Umbilical cord (tissue), 2 donors: ENCODE data around the gene NQO1. TPM values are rescaled to one million over a fixed set of nuclear protein-coding genes. Genes with fewer than 3 reads are reported as not detected.

Source experiments
- DNase-seq: peaks from one replicate; pipeline ENCODE4 v3.0.0-alpha.2; 2015; ENCODE audit warnings: low spot score
- total RNA-seq: library from RNA; depleted of rRNA; stranded (reverse); fragments of >200 nt; gene quantifications from one replicate; pipeline ENCODE4 v1.2.3, GENCODE V29; 2014; ENCODE audit warnings: low replicate concordance; ENCODE audit not compliant: insufficient read depth

The NQO1 gene
- total RNA-seq, 1 donor from 2014 or later: 15.2 TPM

DNA sequence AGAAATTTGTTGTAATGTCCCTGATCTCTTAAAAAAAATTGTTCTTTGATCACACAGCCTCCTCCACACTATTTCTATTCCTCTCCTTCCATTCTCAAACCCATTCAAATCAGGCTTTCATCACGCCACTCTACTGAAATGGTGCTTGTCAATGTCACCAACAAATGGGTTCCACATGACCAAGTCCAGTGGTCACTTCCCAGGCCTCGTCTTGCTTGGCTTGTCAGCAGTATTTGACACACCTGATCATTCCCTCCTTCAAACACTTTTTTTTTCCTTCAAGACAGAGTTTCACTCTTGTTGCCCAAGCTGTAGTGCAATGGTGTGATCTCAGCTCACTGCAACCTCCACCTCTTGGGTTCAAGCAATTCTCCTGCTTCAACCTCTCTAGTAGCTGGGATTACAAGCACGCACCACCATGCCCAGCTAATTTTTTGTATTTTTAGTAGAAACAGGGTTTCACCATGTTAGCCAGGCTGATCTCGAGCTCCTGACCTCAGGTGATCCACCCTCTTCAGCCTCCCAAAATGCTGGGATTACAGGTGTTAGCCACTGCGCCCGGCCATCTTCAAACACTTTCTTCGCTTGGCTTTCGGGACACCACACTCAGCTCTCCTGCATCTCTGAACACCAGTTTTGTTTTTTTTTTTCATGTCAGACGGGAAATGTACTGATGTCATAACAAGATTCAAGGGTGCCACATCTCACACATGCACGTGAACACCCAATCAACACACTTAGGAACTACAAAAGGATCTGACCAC is 18.3 kb downstream of the NQO1 start:
- no peak for DNase-seq

DNA sequence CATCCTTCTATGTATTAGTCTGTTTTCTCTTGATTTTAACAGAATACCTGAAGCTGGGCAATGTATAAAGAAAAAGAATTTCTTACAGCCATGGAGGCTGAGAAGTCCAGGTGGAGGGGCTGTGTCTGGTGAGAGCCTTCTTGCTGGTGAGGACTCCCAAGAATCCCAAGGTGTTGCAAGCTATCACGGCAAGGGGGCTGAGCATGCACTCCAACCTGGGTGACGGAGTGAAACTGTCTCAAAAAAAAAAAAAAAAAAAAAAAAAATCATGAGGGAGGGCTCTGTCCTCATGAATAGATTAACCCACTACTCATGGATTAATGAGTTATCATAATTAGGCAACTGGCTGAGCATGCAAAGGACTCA is 19.4 kb downstream of the NQO1 start:
- no peak for DNase-seq

DNA sequence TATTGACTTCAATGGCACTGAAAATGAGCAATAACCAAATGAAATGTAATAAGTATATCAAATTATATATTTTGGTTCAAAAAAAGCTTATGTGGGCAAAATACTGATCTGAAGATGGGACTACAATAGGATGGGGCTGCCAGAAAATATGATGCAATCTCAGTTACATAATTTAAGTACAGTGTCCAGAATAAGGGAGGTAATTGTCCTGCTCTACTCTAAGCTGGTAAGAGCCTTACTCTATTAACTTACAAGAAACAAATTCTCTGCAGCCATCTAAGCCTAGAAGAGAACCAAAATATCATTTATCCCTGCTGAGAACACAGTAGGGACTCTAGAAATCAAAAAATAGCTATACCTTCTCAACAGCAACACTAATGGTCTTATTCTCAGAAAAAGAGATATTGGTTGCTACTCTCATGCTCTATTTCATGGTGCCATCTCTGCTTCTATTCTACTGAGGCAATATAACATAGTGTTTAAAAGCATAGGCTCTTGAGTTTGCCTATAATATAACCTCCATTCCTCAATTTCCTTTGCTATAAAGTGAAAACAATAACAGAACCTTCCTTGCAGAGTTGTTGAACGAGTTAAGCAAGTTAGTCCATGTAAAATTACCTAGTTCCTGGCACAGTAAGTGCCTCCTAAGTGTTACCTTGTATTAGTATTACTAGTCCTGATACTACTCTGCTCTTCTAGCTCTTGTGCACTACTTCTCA is 19.9 kb downstream of the NQO1 start:
- peak; percentile 13 for DNase-seq

DNA sequence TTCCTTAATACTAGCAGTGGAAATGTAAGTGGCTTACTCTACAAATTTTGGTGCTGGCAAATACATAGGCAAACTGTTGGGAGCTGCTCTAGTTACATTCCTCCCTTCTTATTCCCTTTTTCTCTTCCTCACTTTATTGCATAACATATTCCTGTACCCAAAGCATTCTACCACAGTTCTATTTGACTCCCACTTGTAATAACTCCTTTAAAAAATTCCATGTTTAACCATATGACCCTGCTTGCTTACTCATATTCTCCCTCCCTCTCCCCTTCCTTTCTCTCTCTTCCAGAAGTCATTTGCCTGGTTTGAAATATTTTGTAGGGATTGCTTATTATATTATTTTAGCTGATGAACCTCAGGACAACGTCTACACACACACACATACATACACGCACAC is 22.7 kb downstream of the NQO1 start:
- no peak for DNase-seq

DNA sequence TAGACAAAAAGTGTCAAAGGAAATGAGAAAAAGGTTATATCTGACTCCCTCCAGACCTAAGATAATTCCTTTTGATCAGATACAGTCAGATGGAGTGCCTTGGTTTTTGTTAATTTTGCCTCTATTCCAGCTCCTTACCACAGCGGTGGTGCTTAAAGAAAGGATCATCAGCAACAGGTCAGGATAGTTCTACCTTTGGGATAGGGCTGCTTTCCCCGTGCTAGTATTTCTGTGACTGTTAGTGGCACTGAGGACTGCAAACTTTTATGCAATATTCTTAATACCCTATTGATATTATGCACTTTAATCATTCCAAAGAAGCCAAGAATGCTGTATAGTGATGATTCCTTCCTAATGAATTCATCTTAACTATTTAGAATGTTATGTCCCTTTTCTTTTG is 24.5 kb downstream of the NQO1 start:
- DNase-seq: no peak

DNA sequence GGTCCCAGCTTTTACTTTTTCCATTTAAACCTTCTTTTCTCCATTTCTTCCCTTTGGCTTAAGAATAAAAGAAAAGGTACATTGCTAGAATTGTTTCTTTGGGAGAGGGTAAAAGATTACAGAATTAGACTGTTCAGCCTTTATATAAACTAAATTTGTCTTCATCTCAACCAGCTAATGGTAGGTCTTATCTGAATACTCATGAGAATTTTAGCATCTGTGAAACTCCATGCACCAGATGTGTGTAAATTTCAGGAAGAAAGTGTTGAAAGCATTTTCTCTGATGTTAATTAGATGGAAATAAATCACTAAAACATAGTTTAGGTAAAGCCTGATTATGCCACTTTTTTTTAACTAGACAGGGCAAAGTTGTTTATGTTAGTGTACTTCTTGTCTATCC is 24.9 kb downstream of the NQO1 start:
- DNase-seq: no peak

DNA sequence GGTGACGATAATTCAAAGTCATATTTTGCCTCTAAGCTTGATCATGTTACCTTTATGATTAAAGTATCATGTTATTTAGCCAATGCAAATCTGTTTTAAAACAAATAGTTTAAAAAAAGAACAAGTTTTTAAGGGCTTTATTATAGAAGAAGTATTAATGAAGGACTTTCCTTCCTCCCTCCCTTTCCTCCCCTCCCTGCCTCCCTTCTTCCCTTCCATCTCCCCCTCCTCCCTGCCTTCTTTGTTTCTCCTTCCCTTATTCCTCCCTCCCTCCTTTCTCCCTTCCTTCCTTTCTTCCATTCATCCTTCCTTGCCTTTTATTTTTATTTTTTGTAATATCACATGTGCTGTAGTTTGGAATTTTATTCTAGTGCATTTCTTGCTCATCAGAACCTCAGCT is 26.4 kb downstream of the NQO1 start:
- DNase-seq: no peak

DNA sequence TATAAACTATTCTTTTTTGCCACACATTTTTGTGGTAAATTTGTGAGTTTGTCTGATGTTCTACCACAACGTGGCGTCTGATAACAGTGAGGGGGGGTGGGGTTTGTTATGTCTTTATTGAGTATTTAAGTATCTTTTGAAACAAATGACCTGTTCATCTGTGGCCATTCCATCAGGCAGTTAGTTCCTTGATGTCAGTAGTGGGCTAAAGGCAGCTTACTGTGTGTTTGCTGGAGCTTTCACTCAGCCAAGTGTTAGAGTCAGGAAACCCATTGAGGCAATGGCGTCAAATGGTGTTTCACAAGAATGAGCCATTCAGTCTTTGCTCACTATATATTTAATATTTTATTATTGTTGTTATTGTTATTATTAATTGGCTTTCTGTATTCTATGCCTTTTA is 28.0 kb downstream of the NQO1 start:
- DNase-seq: no peak

DNA sequence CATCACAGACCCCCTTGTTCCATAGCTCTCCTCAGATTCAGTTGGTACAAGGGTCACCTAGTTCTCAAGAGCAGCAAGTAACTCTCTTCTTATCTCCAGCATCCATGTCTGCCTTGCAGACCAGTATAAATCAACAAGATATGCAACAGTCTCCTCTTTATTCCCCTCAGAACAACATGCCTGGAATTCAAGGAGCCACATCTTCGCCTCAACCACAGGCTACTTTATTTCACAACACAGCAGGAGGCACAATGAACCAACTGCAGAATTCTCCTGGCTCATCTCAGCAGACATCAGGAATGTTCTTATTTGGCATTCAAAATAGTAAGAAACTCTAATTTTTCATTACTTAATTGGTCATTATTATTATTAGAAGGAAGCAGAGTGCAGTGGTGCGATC is 32.4 kb downstream of the NQO1 start:
- DNase-seq: no peak

DNA sequence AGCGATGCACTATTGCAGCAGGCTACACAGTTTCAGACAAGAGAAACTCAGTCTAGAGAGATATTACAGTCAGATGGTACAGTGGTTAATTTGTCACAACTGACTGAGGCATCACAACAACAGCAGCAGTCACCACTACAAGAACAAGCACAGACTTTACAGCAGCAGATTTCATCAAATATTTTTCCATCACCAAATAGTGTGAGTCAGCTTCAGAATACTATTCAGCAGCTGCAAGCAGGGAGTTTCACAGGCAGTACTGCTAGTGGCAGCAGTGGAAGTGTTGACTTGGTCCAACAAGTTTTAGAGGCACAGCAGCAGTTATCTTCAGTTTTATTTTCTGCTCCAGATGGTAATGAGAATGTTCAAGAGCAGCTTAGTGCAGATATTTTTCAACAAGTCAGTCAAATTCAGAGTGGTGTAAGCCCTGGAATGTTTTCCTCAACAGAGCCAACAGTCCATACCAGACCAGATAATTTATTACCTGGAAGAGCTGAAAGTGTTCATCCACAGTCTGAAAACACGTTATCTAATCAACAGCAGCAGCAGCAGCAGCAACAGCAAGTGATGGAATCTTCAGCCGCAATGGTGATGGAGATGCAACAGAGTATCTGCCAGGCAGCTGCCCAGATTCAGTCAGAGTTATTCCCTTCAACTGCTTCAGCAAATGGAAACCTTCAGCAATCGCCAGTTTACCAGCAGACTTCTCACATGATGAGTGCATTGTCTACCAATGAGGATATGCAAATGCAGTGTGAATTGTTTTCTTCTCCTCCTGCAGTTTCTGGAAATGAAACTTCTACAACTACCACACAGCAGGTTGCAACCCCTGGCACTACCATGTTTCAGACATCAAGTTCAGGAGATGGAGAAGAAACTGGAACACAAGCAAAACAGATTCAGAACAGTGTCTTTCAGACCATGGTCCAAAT is 34.1 kb downstream of the NQO1 start:
- DNase-seq: peak; percentile 45

DNA sequence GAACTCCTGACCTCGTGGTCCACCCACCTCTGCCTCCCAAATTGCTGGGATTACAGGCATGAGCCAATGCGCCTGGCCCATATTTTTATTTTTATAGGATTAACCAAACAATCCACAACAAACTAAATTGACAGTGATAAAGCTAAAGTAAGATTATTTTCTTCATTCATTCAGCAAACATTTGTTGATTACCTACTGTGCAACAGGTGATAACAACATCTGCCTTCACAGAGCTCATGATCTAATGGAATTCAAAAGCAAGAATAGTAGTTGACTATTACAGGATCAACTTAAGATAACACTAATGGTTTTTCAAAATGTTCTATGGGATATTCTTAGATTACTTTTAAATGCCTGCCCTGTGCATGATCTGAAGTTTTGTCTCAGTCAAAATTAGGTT is 37.8 kb downstream of the NQO1 start:
- DNase-seq: no peak

DNA sequence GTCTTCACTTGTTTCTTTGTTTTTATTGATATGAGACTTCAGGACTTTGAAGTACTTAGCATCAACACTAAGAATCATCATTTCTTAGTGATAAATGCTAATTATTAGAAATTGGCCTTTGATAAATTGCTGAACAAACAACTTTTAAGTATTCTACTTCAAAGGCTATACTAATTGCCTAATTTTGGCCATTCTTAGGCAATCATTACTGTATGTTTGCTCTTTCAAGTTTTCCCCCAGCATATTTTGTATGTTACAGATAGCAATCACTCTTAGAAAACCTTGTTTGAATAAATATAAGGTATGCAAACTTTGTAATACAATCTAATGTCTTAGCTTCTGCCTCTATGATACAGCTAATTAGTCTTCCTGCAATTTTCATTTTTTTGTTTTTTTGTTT is 46.0 kb downstream of the NQO1 start:
- no peak for DNase-seq

DNA sequence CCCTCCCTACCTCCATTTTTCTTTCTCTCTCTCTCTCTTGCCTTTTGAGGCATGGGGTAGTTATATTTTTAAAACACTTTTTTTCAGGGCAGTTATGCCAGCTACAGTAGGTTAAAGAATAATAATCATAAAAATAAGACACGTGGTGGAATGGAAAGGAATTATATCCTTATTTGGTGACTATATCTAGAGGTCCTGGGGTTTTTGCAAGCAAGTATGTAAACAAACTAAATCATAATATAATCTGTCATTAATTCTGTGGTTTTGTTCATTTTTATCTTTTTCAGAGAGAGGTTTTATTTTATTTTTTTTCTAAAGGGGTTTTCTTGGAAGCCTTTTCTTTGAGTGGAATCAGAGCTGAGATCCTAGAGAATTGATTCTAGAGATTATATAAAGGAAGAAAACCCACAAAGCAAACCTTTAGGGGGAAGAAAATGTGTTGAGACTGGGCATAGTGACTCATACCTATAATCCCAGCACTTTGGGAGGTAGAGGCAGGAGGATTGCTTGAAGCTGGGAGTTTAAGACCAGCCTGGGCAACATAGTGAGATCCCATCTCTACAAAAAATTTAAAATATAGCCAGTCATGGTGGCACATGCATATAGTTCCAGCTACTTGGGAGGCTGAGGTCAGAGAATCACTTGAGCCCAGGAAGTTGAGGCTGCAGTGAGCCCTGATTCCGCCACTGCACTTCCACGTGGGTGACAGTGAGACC is 53.2 kb downstream of the NQO1 start:
- DNase-seq: no peak

DNA sequence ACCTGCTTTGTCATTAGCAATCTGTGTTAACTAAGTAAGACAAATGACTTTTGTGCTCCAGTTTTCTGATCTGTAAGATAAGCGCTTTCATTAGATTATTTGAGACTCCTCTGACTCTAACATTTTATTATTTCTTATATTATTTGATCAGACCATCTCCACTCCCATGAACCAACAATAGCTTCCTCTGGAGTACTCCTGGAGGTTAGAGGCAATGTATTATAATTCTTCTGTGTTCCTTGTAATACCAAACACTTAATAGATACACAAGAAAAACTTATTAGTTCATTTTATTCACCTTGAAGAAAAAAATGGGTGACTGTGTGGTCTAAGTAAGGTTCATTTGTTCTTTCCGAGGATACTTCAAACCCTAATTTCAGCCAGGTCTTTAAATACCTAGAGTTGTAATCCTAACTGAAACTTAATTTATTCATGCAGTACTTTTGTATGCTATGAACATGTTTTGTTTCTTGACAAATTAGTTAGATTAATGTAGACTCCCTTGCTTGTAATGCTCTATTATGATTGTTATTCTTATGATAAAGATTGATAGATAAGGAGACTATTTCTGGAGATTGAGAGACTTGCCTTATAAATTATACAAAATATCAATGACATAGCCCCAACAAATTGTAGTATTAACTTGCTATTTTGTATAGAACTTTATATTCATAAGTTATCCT is 53.9 kb downstream of the NQO1 start:
- no peak for DNase-seq

DNA sequence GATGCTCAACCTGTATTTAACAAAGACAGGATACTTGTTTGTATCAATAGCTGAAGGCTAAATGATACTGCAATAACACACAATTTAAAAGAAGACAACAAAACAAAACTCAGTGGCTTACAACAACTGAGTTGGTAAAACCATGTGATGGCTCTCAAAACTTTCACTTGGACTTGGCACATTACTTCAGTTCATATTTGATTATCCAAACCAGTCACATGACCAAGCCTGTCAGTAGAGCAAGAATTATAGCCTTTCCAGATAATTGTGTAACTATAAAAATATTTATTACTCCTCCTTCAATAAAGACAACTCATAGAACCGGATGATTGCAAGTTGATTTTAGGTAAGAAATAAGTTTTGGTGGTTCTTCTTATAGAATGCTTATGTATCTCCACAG is 56.8 kb downstream of the NQO1 start:
- no peak for DNase-seq

DNA sequence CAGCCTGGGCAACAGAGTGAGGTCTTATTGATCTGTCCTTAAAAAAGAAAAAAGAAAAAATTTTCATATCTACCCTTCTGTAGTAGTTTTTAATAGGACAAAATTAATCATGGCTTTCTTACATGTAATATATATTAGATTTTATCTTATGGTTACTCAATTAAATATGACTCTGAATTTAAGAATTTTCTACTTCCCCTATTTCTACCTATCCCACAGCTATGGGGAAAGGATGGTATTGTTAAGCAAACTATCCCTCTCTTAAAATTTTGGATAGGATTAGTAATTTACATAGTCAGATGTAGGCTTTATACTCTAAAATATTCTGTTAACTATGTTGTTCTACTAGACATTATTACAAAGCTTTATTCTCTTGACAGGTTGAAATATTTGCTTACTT is 62.5 kb downstream of the NQO1 start:
- DNase-seq: no peak

DNA sequence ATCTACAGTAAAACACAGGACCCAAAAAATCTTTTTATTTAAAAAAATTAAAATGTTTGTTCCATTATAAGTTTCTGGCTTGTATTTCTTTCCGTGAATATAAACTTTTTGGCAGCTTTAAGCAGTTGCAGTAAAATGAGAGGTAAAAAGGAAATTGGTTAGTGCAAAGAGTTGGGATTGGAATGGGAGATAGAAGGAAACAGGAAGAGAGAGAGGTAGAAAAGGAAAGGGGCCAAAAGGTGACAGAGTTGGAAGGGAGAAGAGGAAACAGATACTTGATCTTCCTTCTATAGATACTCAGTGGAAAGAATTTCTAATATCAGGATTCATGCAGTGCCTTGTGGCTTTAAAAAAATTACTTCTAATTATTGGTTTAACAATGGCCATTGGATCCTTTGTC is 63.5 kb downstream of the NQO1 start:
- no peak for DNase-seq

DNA sequence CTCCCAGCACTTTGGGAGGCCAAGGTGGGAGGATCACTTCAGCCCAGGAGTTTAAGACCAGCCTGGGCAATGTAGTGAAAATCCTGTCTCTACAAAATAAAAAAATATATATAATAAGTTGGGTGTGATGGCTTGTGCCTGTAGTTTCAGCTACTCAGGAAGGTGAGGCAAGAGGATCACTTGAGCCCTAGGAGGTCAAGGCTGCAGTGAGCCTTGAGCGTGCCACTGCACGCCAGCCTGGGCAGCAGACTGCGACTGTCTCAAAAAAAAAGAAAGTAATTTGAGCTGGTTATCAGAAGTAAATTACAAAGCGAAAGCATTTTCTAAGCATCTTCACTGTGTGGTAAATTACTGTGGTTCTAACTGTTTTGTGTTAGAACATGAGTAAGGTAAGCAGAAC is 66.2 kb downstream of the NQO1 start:
- DNase-seq: no peak
